Body of pancreas (tissue), 4 donors: ENCODE results near the gene ITGBL1.

ENCODE experiments used
- POLR2A ChIP-seq, 3 donors: fragments of 450-650 bp; IDR thresholded peaks; one replicate each; pipeline ENCODE4 v1.6.1; 2016; ENCODE audit warnings: antibody characterized with exemption in 3 of 3, mild to moderate bottlenecking in 2 of 3
- TF ChIP-seq, protein P1 (sequence below), 7 experiments: fragments of 450-650 bp in 4 of 7; fragments of 200-600 bp in 3 of 7; sonication (generic) in 3 of 7; IDR thresholded peaks; one replicate each; pipeline ENCODE4 v1.5.1; 2016 to 2019; ENCODE audit warnings: antibody characterized with exemption in 7 of 7

DNA sequence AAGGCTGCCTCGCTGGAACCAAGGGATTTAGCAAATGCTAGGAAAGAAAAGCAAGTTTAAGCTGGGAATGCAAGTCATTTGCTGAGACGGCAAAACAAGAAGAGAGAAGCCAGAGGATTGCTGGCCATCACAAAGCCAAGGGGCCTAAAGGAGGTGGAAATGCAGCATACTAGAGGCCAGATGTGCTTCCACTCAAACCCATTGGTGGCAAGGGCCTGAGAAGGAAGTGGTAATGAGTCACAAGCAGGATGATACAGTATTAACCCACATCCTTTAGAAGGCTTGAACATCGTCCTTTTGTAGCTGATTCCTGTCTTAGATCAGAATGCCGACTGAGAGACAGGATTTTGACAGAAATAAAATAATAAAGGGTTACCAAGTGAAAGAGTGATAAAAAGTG is 68.2 kb downstream of the ITGBL1 start:
- TF ChIP-seq, protein P1, sequence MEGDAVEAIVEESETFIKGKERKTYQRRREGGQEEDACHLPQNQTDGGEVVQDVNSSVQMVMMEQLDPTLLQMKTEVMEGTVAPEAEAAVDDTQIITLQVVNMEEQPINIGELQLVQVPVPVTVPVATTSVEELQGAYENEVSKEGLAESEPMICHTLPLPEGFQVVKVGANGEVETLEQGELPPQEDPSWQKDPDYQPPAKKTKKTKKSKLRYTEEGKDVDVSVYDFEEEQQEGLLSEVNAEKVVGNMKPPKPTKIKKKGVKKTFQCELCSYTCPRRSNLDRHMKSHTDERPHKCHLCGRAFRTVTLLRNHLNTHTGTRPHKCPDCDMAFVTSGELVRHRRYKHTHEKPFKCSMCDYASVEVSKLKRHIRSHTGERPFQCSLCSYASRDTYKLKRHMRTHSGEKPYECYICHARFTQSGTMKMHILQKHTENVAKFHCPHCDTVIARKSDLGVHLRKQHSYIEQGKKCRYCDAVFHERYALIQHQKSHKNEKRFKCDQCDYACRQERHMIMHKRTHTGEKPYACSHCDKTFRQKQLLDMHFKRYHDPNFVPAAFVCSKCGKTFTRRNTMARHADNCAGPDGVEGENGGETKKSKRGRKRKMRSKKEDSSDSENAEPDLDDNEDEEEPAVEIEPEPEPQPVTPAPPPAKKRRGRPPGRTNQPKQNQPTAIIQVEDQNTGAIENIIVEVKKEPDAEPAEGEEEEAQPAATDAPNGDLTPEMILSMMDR (IDR thresholded peaks at IDR 0.05), result no peak
- TF ChIP-seq POLR2A (IDR thresholded peaks at IDR 0.05), result no peak
